GM18520 (cell line): Measurements from ENCODE around the gene CFAP97D1.

Source experiments
- ATAC-seq: cut with Tn5 transposase; IDR thresholded peaks from one replicate; pipeline ENCODE4 v1.9.1; 2021; ENCODE audit not compliant: unreplicated experiment

Gene CFAP97D1

GRCh38 chr17:43780135-43780534, at the start of gene CFAP97D1:
Gene CFAP97D1, plus strand, starts transcription at chr17:43780435. Its CDS starts 28 bp downstream, at chr17:43780463.
- ATAC-seq, result no peak

- ATAC-seq, result no peak
Observed at GRCh38 chr17:43732958-43733357, 47.3 kb upstream of the CFAP97D1 start.

- ATAC-seq, result no peak
Observed at GRCh38 chr17:43733956-43734355, 46.3 kb upstream of the CFAP97D1 start.

- ATAC-seq, result no peak
Observed at GRCh38 chr17:43734376-43734775, 45.9 kb upstream of the CFAP97D1 start.

GRCh38 chr17:43736389-43736788, 43.8 kb upstream of the CFAP97D1 start:
- no peak for ATAC-seq

GRCh38 chr17:43737722-43738121, 42.5 kb upstream of the CFAP97D1 start:
- ATAC-seq, result no peak

GRCh38 chr17:43740541-43740940, 39.7 kb upstream of the CFAP97D1 start:
- no peak for ATAC-seq

GRCh38 chr17:43741636-43742035, 38.6 kb upstream of the CFAP97D1 start:
- no peak for ATAC-seq

- no peak for ATAC-seq
Observed at GRCh38 chr17:43745541-43745940, 34.7 kb upstream of the CFAP97D1 start.

GRCh38 chr17:43750153-43750552, 30.1 kb upstream of the CFAP97D1 start:
- no peak for ATAC-seq

GRCh38 chr17:43753493-43754129, 26.6 kb upstream of the CFAP97D1 start:
- peak; percentile 64 for ATAC-seq

- ATAC-seq, result no peak
Observed at GRCh38 chr17:43754947-43755346, 25.3 kb upstream of the CFAP97D1 start.

GRCh38 chr17:43755389-43755875, 24.8 kb upstream of the CFAP97D1 start:
- ATAC-seq, result no peak

- ATAC-seq, result no peak
Observed at GRCh38 chr17:43756201-43756600, 24.0 kb upstream of the CFAP97D1 start.

- no peak for ATAC-seq
Observed at GRCh38 chr17:43757171-43757660, 23.0 kb upstream of the CFAP97D1 start.

- ATAC-seq, result no peak
Observed at GRCh38 chr17:43758086-43758485, 22.1 kb upstream of the CFAP97D1 start.

- no peak for ATAC-seq
Observed at GRCh38 chr17:43758497-43759174, 21.6 kb upstream of the CFAP97D1 start, which contains the start of gene SOST. Gene SOST, minus strand, starts transcription at chr17:43758791. Its CDS starts 50 bp downstream, at chr17:43758741.

- ATAC-seq, result no peak
Observed at GRCh38 chr17:43759836-43760235, 20.4 kb upstream of the CFAP97D1 start.

- ATAC-seq, result peak; percentile 48
Observed at GRCh38 chr17:43760254-43760852, 19.9 kb upstream of the CFAP97D1 start.

- ATAC-seq, result no peak
Observed at GRCh38 chr17:43766413-43767052, 13.7 kb upstream of the CFAP97D1 start.

GRCh38 chr17:43767053-43767712, 13.1 kb upstream of the CFAP97D1 start:
- ATAC-seq, result no peak
